IMR-90 (cell line): ENCODE measurements around the gene AKAP6. TPM values are rescaled to one million over a fixed set of nuclear protein-coding genes. Genes with fewer than 3 reads are reported as not detected.

ENCODE experiments used
- ATAC-seq: fragments of 200-7000 bp; cut with Tn5 transposase; 2 replicates; pipeline ENCODE4 v1.9.1; 2020; ENCODE audit warnings: low read depth, mild to moderate bottlenecking, moderate library complexity
- BruUV-seq: library from RNA; stranded (reverse); fragments of 400-500 nt; replicated peaks from 2 replicates; lab custom pipeline; 2021; lab: Mats Ljungman, UMichigan
- CTCF ChIA-PET: fragments of 300-600 bp; formaldehyde crosslinking; extraction: SDS; loops from one replicate; lab custom pipeline; 2021; ENCODE audit warnings: antibody characterized with exemption; lab: Yijun Ruan, JAX
- POLR2A ChIA-PET: fragments of 300-600 bp; sonication (Branson Sonifier 250); formaldehyde crosslinking; loops from one replicate; lab custom pipeline; 2022; ENCODE audit warnings: antibody characterized with exemption; ENCODE audit not compliant: unreplicated experiment; lab: Charles Lee
- DNase-seq: peaks from one replicate; pipeline ENCODE4 v3.0.0; 2013
- H2AFZ ChIP-seq: replicated peaks from 2 replicates; pipeline ENCODE3; 2013; ENCODE audit warnings: low read length, mild to moderate bottlenecking; ENCODE audit not compliant: poor library complexity
- H2AK5ac ChIP-seq: 2 replicates; pipeline ENCODE4 v1.6.1; 2013; ENCODE audit warnings: low read depth, low read length, inconsistent platforms
- H2AK9ac ChIP-seq: replicated peaks from 2 replicates; pipeline ENCODE3; 2013; ENCODE audit warnings: mild to moderate bottlenecking, low read depth, low read length, moderate library complexity; ENCODE audit not compliant: poor library complexity
- H2BK120ac ChIP-seq: 2 replicates; pipeline ENCODE4 v1.6.1; 2013; ENCODE audit warnings: low read depth, low read length, inconsistent platforms
- H2BK15ac ChIP-seq: 3 replicates; pipeline ENCODE4 v1.6.1; 2013; ENCODE audit warnings: low read depth, low read length, inconsistent platforms
- H2BK20ac ChIP-seq: 2 replicates; pipeline ENCODE4 v1.6.1; 2013; ENCODE audit warnings: low read depth, mild to moderate bottlenecking, inconsistent platforms, low read length, moderate library complexity
- H2BK5ac ChIP-seq: 2 replicates; pipeline ENCODE4 v1.6.1; 2013; ENCODE audit warnings: mild to moderate bottlenecking, low read depth, low read length, inconsistent platforms; ENCODE audit not compliant: poor library complexity, severe bottlenecking
- H3K14ac ChIP-seq: replicated peaks from 2 replicates; pipeline ENCODE4 v1.6.1; 2013; ENCODE audit warnings: low read depth, low read length, inconsistent platforms
- H3K18ac ChIP-seq: 2 replicates; pipeline ENCODE4 v1.6.1; 2013; ENCODE audit warnings: low read depth, low read length, control low read depth
- H3K23ac ChIP-seq: 2 replicates; pipeline ENCODE4 v1.6.1; 2013; ENCODE audit warnings: low read depth, low read length, inconsistent platforms
- H3K27ac ChIP-seq: 2 replicates; pipeline ENCODE4 v1.5.1; 2013; ENCODE audit warnings: mild to moderate bottlenecking, control low read depth, low read length; ENCODE audit not compliant: insufficient read depth
- H3K27me3 ChIP-seq: 2 replicates; pipeline ENCODE4 v1.6.1; 2013; ENCODE audit warnings: low read length; ENCODE audit not compliant: control insufficient read depth, insufficient read depth
- H3K36me3 ChIP-seq: 2 replicates; pipeline ENCODE4 v1.6.1; 2013; ENCODE audit warnings: low read length, mixed read lengths; ENCODE audit not compliant: control insufficient read depth, insufficient read depth
- H3K4ac ChIP-seq: 2 replicates; pipeline ENCODE4 v1.6.1; 2013; ENCODE audit warnings: low read depth, low read length, inconsistent platforms
- H3K4me1 ChIP-seq: 2 replicates; pipeline ENCODE4 v1.6.1; 2013; ENCODE audit warnings: low read length, mixed read lengths; ENCODE audit not compliant: control insufficient read depth, insufficient read depth
- H3K4me2 ChIP-seq: 2 replicates; pipeline ENCODE4 v1.6.1; 2013; ENCODE audit warnings: low read depth, mild to moderate bottlenecking, control low read depth, low read length, moderate library complexity
- H3K4me3 ChIP-seq: 2 replicates; pipeline ENCODE4 v1.5.1; 2013; ENCODE audit warnings: low read depth, mild to moderate bottlenecking, control low read depth, low read length, moderate library complexity; ENCODE audit not compliant: insufficient read depth
- H3K56ac ChIP-seq: 2 replicates; pipeline ENCODE4 v1.6.1; 2013; ENCODE audit warnings: low read length, inconsistent platforms; ENCODE audit not compliant: insufficient read depth; ENCODE audit errors: extremely low read depth
- H3K79me1 ChIP-seq, 2 experiments: 2 replicates each; pipeline ENCODE4 v1.6.1; 2013; ENCODE audit warnings: low read length in 2 of 2, inconsistent platforms in 1 of 2, low read depth in 1 of 2
- H3K9ac ChIP-seq: 2 replicates; pipeline ENCODE4 v1.6.1; 2013; ENCODE audit warnings: low read depth, low read length, control low read depth
- H3K9me1 ChIP-seq: 2 replicates; pipeline ENCODE4 v1.6.1; 2013; ENCODE audit warnings: low read length, inconsistent platforms; ENCODE audit not compliant: insufficient read depth
- H3K9me3 ChIP-seq: 2 replicates; pipeline ENCODE4 v1.6.1; 2013; ENCODE audit warnings: low read length; ENCODE audit not compliant: control insufficient read depth, insufficient read depth
- H4K20me1 ChIP-seq: 2 replicates; pipeline ENCODE4 v1.6.1; 2013; ENCODE audit warnings: low read length, inconsistent platforms; ENCODE audit not compliant: insufficient read depth
- H4K5ac ChIP-seq: 2 replicates; pipeline ENCODE4 v1.6.1; 2013; ENCODE audit warnings: mild to moderate bottlenecking, low read depth, low read length, control low read depth
- H4K8ac ChIP-seq, 2 experiments: 2 replicates each; pipeline ENCODE4 v1.6.1; 2013; ENCODE audit warnings: low read depth in 2 of 2, low read length in 2 of 2, control low read depth in 1 of 2, inconsistent platforms in 1 of 2
- H4K91ac ChIP-seq: 2 replicates; pipeline ENCODE4 v1.6.1; 2013; ENCODE audit warnings: low read depth, low read length, inconsistent platforms; ENCODE audit not compliant: insufficient read depth
- CEBPB ChIP-seq: IDR thresholded peaks from 2 replicates; pipeline ENCODE4 v1.6.1; 2012; ENCODE audit warnings: low read depth, low read length, improper control_type of control experiment
- CHD1 ChIP-seq: IDR thresholded peaks from 2 replicates; pipeline ENCODE4 v1.6.1; 2012; ENCODE audit warnings: low read depth, low read length, improper control_type of control experiment
- CTCF ChIP-seq: conservative IDR thresholded peaks from 2 replicates; pipeline ENCODE4 v1.5.1; 2012; ENCODE audit warnings: mild to moderate bottlenecking, low read depth, low read length, improper control_type of control experiment
- MAFK ChIP-seq: IDR thresholded peaks from 2 replicates; pipeline ENCODE4 v1.6.1; 2012; ENCODE audit warnings: low read depth, low read length, improper control_type of control experiment
- MAZ ChIP-seq: IDR thresholded peaks from 2 replicates; pipeline ENCODE4 v1.6.1; 2012; ENCODE audit warnings: low read depth, mild to moderate bottlenecking, low read length, improper control_type of control experiment, moderate library complexity, borderline replicate concordance
- MXI1 ChIP-seq: IDR thresholded peaks from 2 replicates; pipeline ENCODE4 v1.6.1; 2012; ENCODE audit warnings: low read depth, mild to moderate bottlenecking, low read length, moderate library complexity, borderline replicate concordance
- NFE2L2 ChIP-seq: fragments of 150-350 bp; IDR thresholded peaks from 2 replicates; pipeline ENCODE4 v1.6.1; 2016; ENCODE audit warnings: low read depth, mild to moderate bottlenecking, low read length
- POLR2A ChIP-seq: IDR thresholded peaks from 2 replicates; pipeline ENCODE4 v1.6.1; 2012; ENCODE audit warnings: mild to moderate bottlenecking, low read depth, low read length
- RAD21 ChIP-seq: IDR thresholded peaks from 2 replicates; pipeline ENCODE4 v1.6.1; 2012; ENCODE audit warnings: low read length, improper control_type of control experiment
- RCOR1 ChIP-seq: IDR thresholded peaks from 2 replicates; pipeline ENCODE4 v1.6.1; 2012; ENCODE audit warnings: mild to moderate bottlenecking, low read length, improper control_type of control experiment; ENCODE audit not compliant: insufficient replicate concordance
- SMC3 ChIP-seq: fragments of 150-350 bp; IDR thresholded peaks from 2 replicates; pipeline ENCODE4 v1.6.1; 2016; ENCODE audit warnings: low read depth, mild to moderate bottlenecking, antibody characterized with exemption, low read length, moderate library complexity
- dilution Hi-C: fragments of 300-500 bp; cut with HindIII; formaldehyde crosslinking; loops from one replicate; pipeline ENCODE4 v1.14.3; 2018; ENCODE audit warnings: low sequenced_read_pairs; ENCODE audit not compliant: unreplicated experiment
- in situ Hi-C: fragments of 300-500 bp; cut with MboI; formaldehyde crosslinking; loops from 3 replicates; pipeline ENCODE4 v1.14.3; 2019; ENCODE audit warnings: low sequenced_read_pairs, inconsistent platforms, mixed read lengths
- intact Hi-C: fragments of 100-400 bp; cut with micrococcal nuclease; formaldehyde crosslinking; loops from 2 replicates; pipeline ENCODE4 v1.10.0; 2022
- polyA plus RNA-seq, 3 experiments: library from polyadenylated mRNA; depleted of rRNA; stranded (reverse); fragments of >200 nt; gene quantifications; 2 replicates each; pipeline ENCODE4 v1.2.3, GENCODE V29; 2012; ENCODE audit warnings: low replicate concordance in 1 of 3
- total RNA-seq: library from RNA; depleted of rRNA; stranded (reverse); fragments of >200 nt; gene quantifications from 2 replicates; pipeline ENCODE4 v1.2.3, GENCODE V29; 2012
- TF ChIP-seq, protein P1 (sequence below): fragments of 150-350 bp; IDR thresholded peaks from 2 replicates; pipeline ENCODE4 v1.6.1; 2016; ENCODE audit warnings: low read depth, mild to moderate bottlenecking, low read length, moderate library complexity, borderline replicate concordance
- TF ChIP-seq, protein P2 (sequence below): fragments of 150-350 bp; IDR thresholded peaks from 2 replicates; pipeline ENCODE4 v1.6.1; 2017; ENCODE audit warnings: mild to moderate bottlenecking, antibody characterized with exemption, low read length, low read depth

AKAP6 gene
- total and polyA plus RNA-seq, 2 of the 4 experiments (the other 2 are of a cell fraction), result 0.22 to 1.6 TPM

GRCh38 chr14:32367516-32367915 lies 38.4 kb downstream of the AKAP6 start:
- Histone ChIP-seq H2AK9ac (no peak overlapping the region), H2AK5ac (no peak overlapping the region), H4K20me1 (no peaks in the 10 kb centered on the region), H2AFZ (no peak overlapping the region), H2BK120ac (no peak overlapping the region), H3K27ac (no peak overlapping the region), H3K4me3 (no peak overlapping the region), H3K9me3 (no peaks in the 10 kb centered on the region), H2BK15ac (peak overlapping the region; percentile 56; the same call in 2 of the 3 replicates), H3K4me2 (no peak overlapping the region), H3K56ac (no peak overlapping the region), H3K36me3 (no peaks in the 10 kb centered on the region), H3K9me1 (peaks cover 7% of the 10 kb centered on the region), H4K91ac (no peak overlapping the region), H3K18ac (no peak overlapping the region), H3K4ac (no peak overlapping the region), H4K5ac (no peak overlapping the region), H2BK5ac (no peak overlapping the region), H3K79me1 (no peaks in the 10 kb centered on the region), H3K4me1 (peaks cover 14% of the 10 kb centered on the region), H3K14ac (no peak overlapping the region), H2BK20ac (no peak overlapping the region), H3K9ac (no peak overlapping the region), H4K8ac (no peak overlapping the region), H3K27me3 (peaks cover under 1% of the 10 kb centered on the region; the same call in 1 of the 2 replicates), H3K23ac (no peak overlapping the region)
- in situ Hi-C loops (no loop called here), dilution Hi-C loops (no loop called here), intact Hi-C loops (no loop called here)
- TF ChIP-seq RCOR1, result no peak
- TF ChIP-seq CHD1, result no peak
- no peak for TF ChIP-seq CEBPB
- TF ChIP-seq POLR2A, result no peak
- no peak for TF ChIP-seq SMC3
- TF ChIP-seq CTCF, result no peak
- TF ChIP-seq, protein P1, sequence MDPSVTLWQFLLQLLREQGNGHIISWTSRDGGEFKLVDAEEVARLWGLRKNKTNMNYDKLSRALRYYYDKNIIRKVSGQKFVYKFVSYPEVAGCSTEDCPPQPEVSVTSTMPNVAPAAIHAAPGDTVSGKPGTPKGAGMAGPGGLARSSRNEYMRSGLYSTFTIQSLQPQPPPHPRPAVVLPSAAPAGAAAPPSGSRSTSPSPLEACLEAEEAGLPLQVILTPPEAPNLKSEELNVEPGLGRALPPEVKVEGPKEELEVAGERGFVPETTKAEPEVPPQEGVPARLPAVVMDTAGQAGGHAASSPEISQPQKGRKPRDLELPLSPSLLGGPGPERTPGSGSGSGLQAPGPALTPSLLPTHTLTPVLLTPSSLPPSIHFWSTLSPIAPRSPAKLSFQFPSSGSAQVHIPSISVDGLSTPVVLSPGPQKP, result no peak
- TF ChIP-seq, protein P2, sequence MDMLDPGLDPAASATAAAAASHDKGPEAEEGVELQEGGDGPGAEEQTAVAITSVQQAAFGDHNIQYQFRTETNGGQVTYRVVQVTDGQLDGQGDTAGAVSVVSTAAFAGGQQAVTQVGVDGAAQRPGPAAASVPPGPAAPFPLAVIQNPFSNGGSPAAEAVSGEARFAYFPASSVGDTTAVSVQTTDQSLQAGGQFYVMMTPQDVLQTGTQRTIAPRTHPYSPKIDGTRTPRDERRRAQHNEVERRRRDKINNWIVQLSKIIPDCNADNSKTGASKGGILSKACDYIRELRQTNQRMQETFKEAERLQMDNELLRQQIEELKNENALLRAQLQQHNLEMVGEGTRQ, result no peak
- no peak for TF ChIP-seq NFE2L2
- no peak for TF ChIP-seq MAFK
- no peak for TF ChIP-seq RAD21
- TF ChIP-seq MXI1, result no peak
- no peak for TF ChIP-seq MAZ
- ATAC-seq, result no peak
- CTCF ChIA-PET, result interaction anchor here (0.6 kb wide), 1 partner anchor 955 kb away, joined by 3 read pairs; no protein-coding TSS in a partner anchor
- POLR2A ChIA-PET, result no interaction called here
- BruUV-seq, result no TSS peak
- DNase-seq, result no peak
